HG03432 (cell line): ENCODE results near the gene MAST4.

Experiments used
- ATAC-seq: cut with Tn5 transposase; IDR thresholded peaks from one replicate; pipeline ENCODE4 v1.9.1; 2021; ENCODE audit warnings: mild to moderate bottlenecking, moderate library complexity; ENCODE audit not compliant: unreplicated experiment

MAST4 gene

GRCh38 chr5:66644111-66644510 is 47.9 kb downstream of the MAST4 start:
- ATAC-seq, result no peak

- no peak for ATAC-seq
Measured at GRCh38 chr5:66645039-66645438, 48.8 kb downstream of the MAST4 start.

- no peak for ATAC-seq
Measured at GRCh38 chr5:66646570-66646969, 50.4 kb downstream of the MAST4 start.

- ATAC-seq, result no peak
Measured at GRCh38 chr5:66647146-66647856, 51.1 kb downstream of the MAST4 start.

- no peak for ATAC-seq
Measured at GRCh38 chr5:66652818-66653217, 56.6 kb downstream of the MAST4 start.

- ATAC-seq, result no peak
Measured at GRCh38 chr5:66653325-66653724, 57.1 kb downstream of the MAST4 start.

- no peak for ATAC-seq
Measured at GRCh38 chr5:66655395-66656324, 59.5 kb downstream of the MAST4 start.

GRCh38 chr5:66658516-66658915 is 62.3 kb downstream of the MAST4 start:
- no peak for ATAC-seq

- ATAC-seq, result no peak
Measured at GRCh38 chr5:66659780-66660179, 63.6 kb downstream of the MAST4 start.

GRCh38 chr5:66660396-66660795 is 64.2 kb downstream of the MAST4 start:
- ATAC-seq, result no peak

- no peak for ATAC-seq
Measured at GRCh38 chr5:66661149-66661548, 65.0 kb downstream of the MAST4 start.

GRCh38 chr5:66666778-66667177 is 70.6 kb downstream of the MAST4 start:
- no peak for ATAC-seq

- ATAC-seq, result no peak
Measured at GRCh38 chr5:66669086-66669861, 73.1 kb downstream of the MAST4 start.

GRCh38 chr5:66669862-66670195 is 73.6 kb downstream of the MAST4 start:
- ATAC-seq, result no peak

GRCh38 chr5:66671305-66671704 is 75.1 kb downstream of the MAST4 start:
- no peak for ATAC-seq

- no peak for ATAC-seq
Measured at GRCh38 chr5:66674802-66675201, 78.6 kb downstream of the MAST4 start.

- ATAC-seq, result no peak
Measured at GRCh38 chr5:66675406-66675805, 79.2 kb downstream of the MAST4 start.

GRCh38 chr5:66680221-66680620 is 84.0 kb downstream of the MAST4 start:
- ATAC-seq, result no peak

GRCh38 chr5:66680804-66681203 is 84.6 kb downstream of the MAST4 start:
- no peak for ATAC-seq

- ATAC-seq, result no peak
Measured at GRCh38 chr5:66684663-66685062, 88.5 kb downstream of the MAST4 start.

GRCh38 chr5:66689522-66690220 is 93.5 kb downstream of the MAST4 start:
- ATAC-seq, result no peak
